MM.1S (cell line): ENCODE results near the gene CSRNP3.

Experiments
- DNase-seq: peaks from one replicate; pipeline ENCODE4 v3.0.0-alpha.2; 2015
- H2AFZ ChIP-seq: fragments of 300-600 bp; sonication (generic); 2 replicates; pipeline ENCODE4 v1.6.0; 2016; ENCODE audit warnings: antibody characterized with exemption, low read length
- H3F3A ChIP-seq: fragments of 300-600 bp; sonication (generic); 2 replicates; pipeline ENCODE4 v1.6.1; 2016; ENCODE audit warnings: mild to moderate bottlenecking, antibody characterized with exemption, low read length, moderate library complexity, mixed read lengths; ENCODE audit not compliant: insufficient read depth
- H3K27ac ChIP-seq: fragments of 300-600 bp; sonication (generic); 2 replicates; pipeline ENCODE4 v1.5.1; 2016; ENCODE audit warnings: mild to moderate bottlenecking, low read length
- H3K27me3 ChIP-seq: fragments of 300-600 bp; sonication (generic); replicated peaks from 2 replicates; pipeline ENCODE4 v1.6.0; 2016; ENCODE audit warnings: low read length; ENCODE audit not compliant: insufficient read depth
- H3K36me3 ChIP-seq: fragments of 300-600 bp; sonication (generic); replicated peaks from 2 replicates; pipeline ENCODE4 v1.6.1; 2016; ENCODE audit warnings: mild to moderate bottlenecking, low read length, mixed read lengths; ENCODE audit not compliant: insufficient read depth
- H3K4me1 ChIP-seq: fragments of 300-600 bp; sonication (generic); 2 replicates; pipeline ENCODE4 v1.6.1; 2016; ENCODE audit warnings: low read length, mixed read lengths
- H3K4me2 ChIP-seq: fragments of 300-600 bp; sonication (generic); 2 replicates; pipeline ENCODE4 v1.6.0; 2016; ENCODE audit warnings: low read depth, low read length
- H3K4me3 ChIP-seq: fragments of 300-600 bp; sonication (generic); 2 replicates; pipeline ENCODE4 v1.5.1; 2016; ENCODE audit warnings: low read length, mixed read lengths
- H3K79me2 ChIP-seq: fragments of 300-600 bp; sonication (generic); 2 replicates; pipeline ENCODE4 v1.6.1; 2016; ENCODE audit warnings: mixed run types, low read length, mixed read lengths
- H3K9ac ChIP-seq: fragments of 300-600 bp; sonication (generic); 2 replicates; pipeline ENCODE4 v1.6.1; 2016; ENCODE audit warnings: low read length, mixed read lengths
- H3K9me2 ChIP-seq: fragments of 300-600 bp; sonication (generic); replicated peaks from 2 replicates; pipeline ENCODE4 v1.6.1; 2016; ENCODE audit warnings: mild to moderate bottlenecking, low read length, mixed read lengths; ENCODE audit not compliant: insufficient read depth
- H3K9me3 ChIP-seq: fragments of 300-600 bp; sonication (generic); replicated peaks from 2 replicates; pipeline ENCODE4 v1.6.1; 2016; ENCODE audit warnings: mild to moderate bottlenecking, low read length, mixed read lengths; ENCODE audit not compliant: insufficient read depth
- H4K20me1 ChIP-seq: fragments of 300-600 bp; sonication (generic); 2 replicates; pipeline ENCODE4 v1.6.1; 2016; ENCODE audit warnings: mild to moderate bottlenecking, low read length, moderate library complexity, mixed read lengths; ENCODE audit not compliant: insufficient read depth
- EZH2 ChIP-seq: fragments of 300-600 bp; sonication (generic); optimal IDR thresholded peaks from 2 replicates; pipeline ENCODE3; 2017; ENCODE audit warnings: low read depth, mild to moderate bottlenecking, antibody characterized with exemption, low read length, mixed read lengths
- EZH2phosphoT487 ChIP-seq: fragments of 300-600 bp; sonication (generic); IDR thresholded peaks from 2 replicates; pipeline ENCODE4 v1.6.1; 2018; ENCODE audit warnings: antibody characterized with exemption, low read length
- TF ChIP-seq, protein P1 (sequence below): fragments of 300-600 bp; sonication (generic); IDR thresholded peaks from 2 replicates; pipeline ENCODE4 v1.5.1; 2016; ENCODE audit warnings: antibody characterized with exemption, low read length, mixed read lengths

The CSRNP3 gene

GRCh38 chr2:165500816-165501215, 31.3 kb downstream of the CSRNP3 start:
- DNase-seq = no peak
- no peak overlapping the region for H2AFZ ChIP-seq
- no peaks in the 10 kb centered on the region for H3K4me1 ChIP-seq
- no peaks in the 10 kb centered on the region for H3K9me2 ChIP-seq
- H3K36me3 ChIP-seq = no peaks in the 10 kb centered on the region
- H3K9ac ChIP-seq = no peak overlapping the region
- H3K79me2 ChIP-seq = no peaks in the 10 kb centered on the region
- TF ChIP-seq EZH2 = no peak
- no peak for TF ChIP-seq EZH2phosphoT487
- TF ChIP-seq, protein P1, sequence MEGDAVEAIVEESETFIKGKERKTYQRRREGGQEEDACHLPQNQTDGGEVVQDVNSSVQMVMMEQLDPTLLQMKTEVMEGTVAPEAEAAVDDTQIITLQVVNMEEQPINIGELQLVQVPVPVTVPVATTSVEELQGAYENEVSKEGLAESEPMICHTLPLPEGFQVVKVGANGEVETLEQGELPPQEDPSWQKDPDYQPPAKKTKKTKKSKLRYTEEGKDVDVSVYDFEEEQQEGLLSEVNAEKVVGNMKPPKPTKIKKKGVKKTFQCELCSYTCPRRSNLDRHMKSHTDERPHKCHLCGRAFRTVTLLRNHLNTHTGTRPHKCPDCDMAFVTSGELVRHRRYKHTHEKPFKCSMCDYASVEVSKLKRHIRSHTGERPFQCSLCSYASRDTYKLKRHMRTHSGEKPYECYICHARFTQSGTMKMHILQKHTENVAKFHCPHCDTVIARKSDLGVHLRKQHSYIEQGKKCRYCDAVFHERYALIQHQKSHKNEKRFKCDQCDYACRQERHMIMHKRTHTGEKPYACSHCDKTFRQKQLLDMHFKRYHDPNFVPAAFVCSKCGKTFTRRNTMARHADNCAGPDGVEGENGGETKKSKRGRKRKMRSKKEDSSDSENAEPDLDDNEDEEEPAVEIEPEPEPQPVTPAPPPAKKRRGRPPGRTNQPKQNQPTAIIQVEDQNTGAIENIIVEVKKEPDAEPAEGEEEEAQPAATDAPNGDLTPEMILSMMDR = no peak
- H3K4me3 ChIP-seq = no peak overlapping the region
- no peak overlapping the region for H3K4me2 ChIP-seq
- H3K9me3 ChIP-seq = no peaks in the 10 kb centered on the region
- no peak overlapping the region for H3K27ac ChIP-seq
- no peaks in the 10 kb centered on the region for H3F3A ChIP-seq
- no peaks in the 10 kb centered on the region for H4K20me1 ChIP-seq
- no peaks in the 10 kb centered on the region for H3K27me3 ChIP-seq

DNA sequence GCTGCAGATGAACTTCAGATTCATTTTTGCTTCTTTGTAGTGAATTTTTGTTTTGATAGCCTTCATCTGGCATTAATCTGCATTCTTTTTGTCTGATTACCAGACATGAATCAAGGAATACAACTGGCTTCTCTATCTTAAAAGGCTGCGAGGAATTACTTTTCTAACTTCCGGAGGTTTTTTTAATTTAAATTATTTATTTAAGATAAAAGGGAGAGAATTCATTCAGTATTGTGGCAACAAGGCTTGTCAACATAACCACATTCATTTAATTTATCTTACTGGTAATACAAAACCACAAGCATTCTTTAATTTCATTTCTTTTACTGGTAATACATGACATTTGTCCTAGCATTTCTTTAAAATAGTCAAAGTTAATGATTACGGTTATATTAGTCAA, 36.0 kb downstream of the CSRNP3 start:
- H3K36me3 ChIP-seq = no peaks in the 10 kb centered on the region
- H3K9ac ChIP-seq = no peak overlapping the region
- H3K4me2 ChIP-seq = no peak overlapping the region
- H3K27me3 ChIP-seq = no peaks in the 10 kb centered on the region
- H3K27ac ChIP-seq = no peak overlapping the region
- H3K4me1 ChIP-seq = no peaks in the 10 kb centered on the region
- no peak for DNase-seq
- TF ChIP-seq EZH2phosphoT487 (no peak), EZH2 (no peak)
- TF ChIP-seq, protein P1 = no peak
- H3K4me3 ChIP-seq = no peak overlapping the region
- no peak overlapping the region for H2AFZ ChIP-seq
- H3K9me3 ChIP-seq = no peaks in the 10 kb centered on the region
- no peaks in the 10 kb centered on the region for H4K20me1 ChIP-seq
- H3K9me2 ChIP-seq = no peaks in the 10 kb centered on the region
- H3F3A ChIP-seq = no peaks in the 10 kb centered on the region
- no peaks in the 10 kb centered on the region for H3K79me2 ChIP-seq

DNA sequence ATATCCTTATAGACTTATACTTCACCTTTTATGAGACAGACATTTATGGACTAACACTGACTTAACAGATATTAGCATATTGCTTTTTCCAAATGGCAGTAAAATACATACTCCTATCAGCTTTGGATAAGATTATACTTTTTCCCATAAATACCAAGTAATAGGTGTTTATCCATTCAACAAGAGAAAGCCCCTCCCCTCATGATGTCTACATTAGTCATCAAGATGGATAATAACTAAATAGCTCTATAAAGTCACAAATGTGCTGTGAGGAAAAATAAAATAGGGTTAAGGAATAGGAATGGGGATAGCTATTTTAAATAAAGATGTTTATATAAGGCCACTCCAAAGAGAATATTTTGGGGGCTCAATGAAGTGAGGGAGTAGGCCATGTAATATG, 39.4 kb downstream of the CSRNP3 start:
- TF ChIP-seq, protein P1 = no peak
- TF ChIP-seq EZH2 (no peak), EZH2phosphoT487 (no peak)
- no peak for DNase-seq
- H3K79me2 ChIP-seq = no peaks in the 10 kb centered on the region
- no peak overlapping the region for H2AFZ ChIP-seq
- no peaks in the 10 kb centered on the region for H3K27me3 ChIP-seq
- H3K27ac ChIP-seq = no peak overlapping the region
- no peak overlapping the region for H3K4me2 ChIP-seq
- H3K9me2 ChIP-seq = no peaks in the 10 kb centered on the region
- H3K4me1 ChIP-seq = no peaks in the 10 kb centered on the region
- H4K20me1 ChIP-seq = no peaks in the 10 kb centered on the region
- H3K4me3 ChIP-seq = no peak overlapping the region
- no peaks in the 10 kb centered on the region for H3K9me3 ChIP-seq
- no peak overlapping the region for H3K9ac ChIP-seq
- H3F3A ChIP-seq = no peaks in the 10 kb centered on the region
- no peaks in the 10 kb centered on the region for H3K36me3 ChIP-seq

DNA sequence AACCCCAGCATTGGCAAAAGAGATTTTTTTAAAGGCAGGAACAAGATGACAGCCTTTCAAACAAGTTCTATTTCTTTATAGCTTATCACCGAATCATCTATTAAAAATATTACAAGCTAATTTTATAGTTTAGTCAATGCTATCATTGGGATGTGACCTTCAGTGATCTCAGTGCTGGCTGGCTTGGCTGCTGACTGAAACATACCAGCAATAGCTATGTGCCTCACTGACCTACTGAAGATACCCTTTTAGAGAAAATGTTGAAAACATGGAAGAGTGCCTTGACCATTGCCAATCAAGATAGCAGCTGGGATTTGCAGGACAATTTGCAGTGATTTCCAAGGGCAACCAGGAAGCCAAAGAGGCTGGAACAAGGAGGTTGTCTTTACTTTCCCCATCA, 44.0 kb downstream of the CSRNP3 start:
- Histone ChIP-seq H3K9ac (no peak overlapping the region), H3K4me1 (no peaks in the 10 kb centered on the region), H2AFZ (no peak overlapping the region), H3K36me3 (no peaks in the 10 kb centered on the region), H3F3A (no peaks in the 10 kb centered on the region), H3K27me3 (no peaks in the 10 kb centered on the region), H3K9me3 (no peaks in the 10 kb centered on the region), H3K4me3 (no peak overlapping the region), H3K27ac (no peak overlapping the region), H4K20me1 (no peaks in the 10 kb centered on the region), H3K4me2 (no peak overlapping the region), H3K79me2 (no peaks in the 10 kb centered on the region), H3K9me2 (no peaks in the 10 kb centered on the region)
- no peak for TF ChIP-seq EZH2
- no peak for TF ChIP-seq EZH2phosphoT487
- TF ChIP-seq, protein P1 = no peak
- no peak for DNase-seq
